GM21390 (cell line): ENCODE measurements around the gene SPTBN1.
A peak's percentile ranks its signal among the peaks of the same experiment; 100 is the strongest.

ENCODE experiments used
- ATAC-seq: cut with Tn5 transposase; IDR thresholded peaks from one replicate; pipeline ENCODE4 v1.9.1; 2021; ENCODE audit not compliant: unreplicated experiment

The SPTBN1 gene

DNA sequence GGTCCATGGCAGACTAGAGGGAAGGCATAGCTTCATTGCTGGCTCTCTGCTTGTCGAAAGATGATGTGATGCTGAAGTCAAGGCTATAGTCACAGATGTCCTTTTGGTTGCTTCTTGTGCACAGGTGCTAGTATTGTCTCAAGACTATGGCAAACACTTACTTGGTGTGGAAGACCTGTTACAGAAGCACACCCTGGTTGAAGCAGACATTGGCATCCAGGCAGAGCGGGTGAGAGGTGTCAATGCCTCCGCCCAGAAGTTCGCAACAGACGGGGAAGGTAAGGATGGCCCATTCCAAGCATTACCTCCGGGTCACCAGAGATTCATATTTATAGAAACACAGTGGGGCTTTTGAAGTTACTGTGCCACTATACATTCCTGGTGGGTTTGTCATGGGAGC lies 171.8 kb downstream of the SPTBN1 start:
- ATAC-seq, result no peak

DNA sequence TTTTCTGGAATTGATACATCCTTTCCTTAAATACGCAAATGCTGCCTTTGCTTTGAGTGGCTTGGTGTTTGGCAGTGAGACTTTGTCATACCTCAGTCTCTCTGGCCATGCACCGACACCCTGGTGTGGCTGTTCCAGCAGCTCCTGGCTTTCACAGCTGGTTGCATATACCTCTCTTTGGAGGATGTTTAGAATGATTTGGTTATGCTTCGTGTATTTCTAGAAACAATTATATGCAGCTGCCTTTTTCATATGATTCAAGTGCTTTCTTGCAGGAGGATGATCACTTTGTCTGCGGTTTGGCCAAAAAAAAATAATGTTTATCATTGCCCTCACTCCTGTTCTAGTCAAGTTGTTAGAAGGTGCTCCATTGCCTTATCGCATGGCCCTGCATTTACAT lies 172.3 kb downstream of the SPTBN1 start:
- ATAC-seq, result no peak

DNA sequence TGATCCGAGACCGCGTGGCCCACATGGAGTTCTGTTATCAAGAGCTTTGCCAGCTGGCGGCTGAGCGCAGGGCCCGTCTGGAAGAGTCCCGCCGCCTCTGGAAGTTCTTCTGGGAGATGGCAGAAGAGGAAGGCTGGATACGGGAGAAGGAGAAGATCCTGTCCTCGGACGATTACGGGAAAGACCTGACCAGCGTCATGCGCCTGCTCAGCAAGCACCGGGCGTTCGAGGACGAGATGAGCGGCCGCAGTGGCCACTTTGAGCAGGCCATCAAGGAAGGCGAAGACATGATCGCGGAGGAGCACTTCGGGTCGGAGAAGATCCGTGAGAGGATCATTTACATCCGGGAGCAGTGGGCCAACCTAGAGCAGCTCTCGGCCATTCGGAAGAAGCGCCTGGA lies 172.8 kb downstream of the SPTBN1 start:
- no peak for ATAC-seq

DNA sequence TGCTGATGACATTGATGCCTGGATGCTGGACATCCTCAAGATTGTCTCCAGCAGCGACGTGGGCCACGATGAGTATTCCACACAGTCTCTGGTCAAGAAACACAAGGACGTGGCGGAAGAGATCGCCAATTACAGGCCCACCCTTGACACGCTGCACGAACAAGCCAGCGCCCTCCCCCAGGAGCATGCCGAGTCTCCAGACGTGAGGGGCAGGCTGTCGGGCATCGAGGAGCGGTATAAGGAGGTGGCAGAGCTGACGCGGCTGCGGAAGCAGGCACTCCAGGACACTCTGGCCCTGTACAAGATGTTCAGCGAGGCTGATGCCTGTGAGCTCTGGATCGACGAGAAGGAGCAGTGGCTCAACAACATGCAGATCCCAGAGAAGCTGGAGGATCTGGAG lies 173.3 kb downstream of the SPTBN1 start:
- ATAC-seq, result no peak

DNA sequence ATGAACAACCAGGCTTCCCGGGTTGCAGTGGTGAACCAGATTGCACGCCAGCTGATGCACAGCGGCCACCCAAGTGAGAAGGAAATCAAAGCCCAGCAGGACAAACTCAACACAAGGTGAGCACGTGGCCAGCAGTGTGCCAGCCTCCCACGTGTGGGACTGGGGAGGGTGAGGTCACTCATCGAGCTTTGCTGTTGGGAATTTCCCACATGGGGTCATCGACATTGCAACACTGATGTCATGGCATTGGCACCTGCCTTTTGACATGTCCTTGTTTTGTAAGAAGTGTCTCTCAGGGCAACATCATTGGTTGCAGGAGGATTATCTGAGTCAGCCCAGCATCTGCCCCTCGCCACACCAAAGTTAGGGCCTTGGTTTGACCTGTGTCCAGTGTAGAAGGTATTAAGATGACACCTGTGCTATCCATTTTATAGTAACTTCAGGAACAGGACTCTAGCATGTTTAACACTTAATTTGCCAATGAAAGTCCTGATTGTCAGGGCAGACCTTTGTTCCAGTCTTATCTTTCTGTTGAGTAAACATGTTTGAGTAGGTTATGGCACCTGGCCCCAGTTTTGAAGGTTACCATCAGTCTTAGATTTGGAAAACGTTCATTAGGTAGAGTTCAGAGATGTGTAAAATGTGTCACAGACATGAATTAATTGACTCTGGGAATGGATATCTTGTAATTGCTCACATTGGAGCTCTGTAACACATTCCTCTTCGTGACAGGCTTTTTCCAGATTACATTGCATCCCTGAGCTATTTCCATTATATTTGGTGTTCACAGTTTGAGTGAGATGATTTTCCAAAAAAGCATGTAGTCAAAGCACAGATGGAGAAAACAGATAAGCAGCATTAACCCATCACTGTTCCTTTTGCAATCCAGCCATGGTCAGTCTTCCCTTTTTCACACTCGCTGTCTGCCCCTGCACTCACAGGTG lies 174.1 kb downstream of the SPTBN1 start:
- no peak for ATAC-seq

DNA sequence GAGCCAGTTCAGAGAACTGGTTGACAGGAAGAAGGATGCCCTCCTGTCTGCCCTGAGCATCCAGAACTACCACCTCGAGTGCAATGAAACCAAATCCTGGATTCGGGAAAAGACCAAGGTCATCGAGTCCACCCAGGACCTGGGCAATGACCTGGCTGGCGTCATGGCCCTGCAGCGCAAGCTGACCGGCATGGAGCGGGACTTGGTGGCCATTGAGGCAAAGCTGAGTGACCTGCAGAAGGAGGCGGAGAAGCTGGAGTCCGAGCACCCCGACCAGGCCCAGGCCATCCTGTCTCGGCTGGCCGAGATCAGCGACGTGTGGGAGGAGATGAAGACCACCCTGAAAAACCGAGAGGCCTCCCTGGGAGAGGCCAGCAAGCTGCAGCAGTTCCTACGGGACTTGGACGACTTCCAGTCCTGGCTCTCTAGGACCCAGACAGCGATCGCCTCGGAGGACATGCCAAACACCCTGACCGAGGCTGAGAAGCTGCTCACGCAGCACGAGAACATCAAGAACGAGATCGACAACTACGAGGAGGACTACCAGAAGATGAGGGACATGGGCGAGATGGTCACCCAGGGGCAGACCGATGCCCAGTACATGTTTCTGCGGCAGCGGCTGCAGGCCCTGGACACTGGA lies 174.9 kb downstream of the SPTBN1 start:
- no peak for ATAC-seq

DNA sequence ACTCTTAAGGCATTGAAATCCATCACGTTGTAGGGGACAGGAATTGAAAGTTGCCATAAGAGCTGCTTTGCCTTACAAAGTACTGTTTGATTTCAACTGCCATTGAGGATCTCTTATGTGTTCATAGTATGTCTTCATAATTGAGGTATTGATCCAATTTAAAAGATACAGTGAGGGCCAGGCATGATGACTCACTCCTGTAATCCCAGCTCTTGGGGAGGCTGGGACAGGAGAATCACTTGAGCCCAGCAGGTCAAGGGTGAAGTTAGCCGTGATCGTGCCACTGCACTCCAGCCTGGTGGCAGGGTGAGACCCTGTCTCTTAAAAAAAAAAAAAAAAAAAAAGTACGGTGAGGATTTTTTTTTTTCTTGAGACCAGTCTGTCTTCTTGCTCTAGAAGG lies 175.6 kb downstream of the SPTBN1 start:
- ATAC-seq, result no peak

DNA sequence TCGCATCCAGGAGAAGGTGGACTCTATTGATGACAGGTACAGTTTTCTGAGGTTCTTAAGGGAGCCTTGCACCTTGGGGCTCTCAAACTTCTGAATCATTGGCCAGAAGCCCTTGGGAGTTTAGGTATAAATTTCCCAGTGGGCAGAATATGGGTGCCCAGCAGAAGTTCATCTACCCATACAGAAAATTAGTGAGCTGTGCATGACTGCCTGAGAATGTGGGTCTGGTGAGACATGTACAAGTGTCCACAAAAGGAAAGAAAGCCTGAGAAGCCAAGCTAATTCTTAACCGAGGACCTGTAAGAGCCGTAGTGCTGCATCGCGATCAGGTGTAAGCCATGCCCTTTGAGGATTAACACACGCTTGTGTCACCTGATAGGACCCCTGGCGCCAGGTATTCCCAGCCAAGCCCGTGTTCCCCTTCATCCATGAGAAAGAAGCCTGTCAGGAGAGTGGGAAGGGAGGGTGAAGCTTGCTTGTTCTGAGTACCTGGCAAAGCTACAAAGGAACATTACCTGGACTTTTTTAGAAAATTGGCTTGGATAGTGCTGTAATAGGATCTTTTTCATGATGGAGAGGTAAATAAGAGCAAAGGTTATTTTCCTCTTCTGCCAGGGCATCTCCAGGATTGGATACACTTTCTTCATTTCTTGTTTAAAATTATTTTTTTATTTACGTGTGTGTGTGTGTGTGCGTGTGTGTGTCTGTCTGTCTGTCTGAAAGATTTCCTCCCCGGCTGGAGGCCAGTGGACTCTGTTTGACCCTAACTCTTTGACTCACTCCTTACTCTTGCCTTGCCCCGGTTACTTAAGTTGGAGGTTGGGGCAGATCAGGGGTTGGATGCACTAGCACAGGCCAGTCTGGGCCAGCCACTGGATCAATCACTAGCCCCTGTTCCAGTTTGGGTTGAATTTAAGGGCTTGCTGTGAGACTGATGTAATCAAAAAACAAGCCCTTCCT lies 176.9 kb downstream of the SPTBN1 start:
- ATAC-seq, result no peak

DNA sequence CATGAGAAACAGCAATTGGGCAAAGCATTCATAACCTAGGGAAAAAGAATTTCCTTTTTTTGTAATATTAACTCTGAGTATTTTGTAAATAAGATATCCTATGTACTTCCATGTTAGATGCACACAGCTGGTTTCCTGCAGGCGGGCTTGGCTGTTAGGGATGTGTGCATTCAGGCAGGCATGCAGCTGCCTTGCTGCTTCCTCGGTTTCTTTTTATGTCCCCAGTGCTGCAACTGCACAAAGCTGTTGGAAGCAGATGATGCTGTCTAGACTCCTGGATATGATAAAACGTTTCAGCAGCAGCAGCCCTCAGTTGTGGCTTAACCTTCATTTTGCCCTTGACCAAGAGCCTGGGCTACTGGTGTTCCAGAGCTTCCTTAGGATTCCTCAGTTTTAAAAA lies 177.9 kb downstream of the SPTBN1 start:
- no peak for ATAC-seq

DNA sequence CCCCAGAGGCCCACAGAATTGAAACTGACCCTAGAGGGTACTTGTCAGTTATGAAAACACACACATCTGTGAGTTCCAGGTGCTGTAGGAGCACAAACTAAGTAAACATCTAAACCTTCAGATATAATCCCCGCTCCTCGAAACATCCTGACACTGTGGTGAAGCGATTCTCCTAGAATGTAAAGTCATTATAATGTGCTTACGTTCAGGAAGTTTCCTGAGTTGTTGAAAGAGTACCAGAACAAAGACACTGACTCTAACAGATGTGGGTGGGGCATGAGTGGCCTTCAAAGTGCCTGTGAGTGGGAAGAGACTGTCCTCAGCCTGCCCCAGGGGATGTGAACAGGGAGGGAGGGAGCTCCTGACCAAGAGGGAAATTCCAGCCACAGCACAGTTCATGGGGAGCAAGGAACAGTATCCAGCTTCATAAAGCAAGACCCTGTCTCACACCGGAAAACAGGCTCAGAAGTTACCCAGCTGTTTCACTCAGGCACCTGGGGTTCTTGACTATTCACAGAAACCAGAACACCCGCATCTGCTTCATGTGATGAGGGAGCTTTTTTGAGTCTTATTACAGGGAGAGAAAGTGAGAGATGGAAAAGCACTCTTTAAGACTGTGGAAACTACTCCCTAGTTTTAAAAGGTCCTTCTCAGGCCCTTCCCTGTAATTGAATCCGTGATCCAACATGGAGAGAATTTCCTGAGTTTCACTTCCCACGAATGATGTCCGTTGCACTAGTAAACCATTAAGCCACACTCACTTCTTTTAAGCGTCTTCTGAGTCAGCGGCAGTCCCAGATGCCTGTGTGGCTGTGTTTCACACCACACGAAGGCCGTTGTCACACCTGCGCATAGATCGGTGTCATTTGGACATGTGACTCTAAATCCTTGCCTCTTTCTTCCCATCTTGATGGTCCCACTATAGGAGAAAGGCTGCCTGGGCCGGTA lies 178.7 kb downstream of the SPTBN1 start:
- ATAC-seq, result peak; percentile 72

DNA sequence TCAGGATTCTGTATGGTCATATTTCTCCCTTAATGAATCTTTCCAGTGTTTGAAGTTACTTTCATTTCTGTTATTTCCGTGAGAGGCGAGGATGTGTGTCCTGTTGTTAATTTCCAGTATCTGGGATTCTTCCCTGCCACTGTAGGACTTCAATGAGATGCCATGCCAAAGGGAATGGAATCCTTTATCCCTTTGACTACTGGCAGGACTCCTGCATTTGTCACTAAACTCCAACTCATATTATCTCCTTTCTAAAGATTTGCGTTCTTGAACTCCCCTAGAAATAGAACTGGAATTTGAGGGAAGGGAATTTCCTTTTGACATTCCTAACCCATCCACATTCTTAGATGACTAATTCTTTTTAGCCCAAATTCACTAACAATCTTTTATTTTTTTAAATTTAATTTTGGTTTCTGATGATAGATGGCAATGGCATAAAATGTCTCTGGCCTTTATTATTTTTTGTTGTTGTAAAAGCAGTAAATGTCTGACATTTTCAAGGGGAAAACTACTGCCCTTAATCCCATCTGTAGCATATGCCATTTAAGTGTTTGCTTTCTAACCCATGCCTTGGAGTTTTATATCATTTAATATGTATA lies 179.5 kb downstream of the SPTBN1 start:
- no peak for ATAC-seq

DNA sequence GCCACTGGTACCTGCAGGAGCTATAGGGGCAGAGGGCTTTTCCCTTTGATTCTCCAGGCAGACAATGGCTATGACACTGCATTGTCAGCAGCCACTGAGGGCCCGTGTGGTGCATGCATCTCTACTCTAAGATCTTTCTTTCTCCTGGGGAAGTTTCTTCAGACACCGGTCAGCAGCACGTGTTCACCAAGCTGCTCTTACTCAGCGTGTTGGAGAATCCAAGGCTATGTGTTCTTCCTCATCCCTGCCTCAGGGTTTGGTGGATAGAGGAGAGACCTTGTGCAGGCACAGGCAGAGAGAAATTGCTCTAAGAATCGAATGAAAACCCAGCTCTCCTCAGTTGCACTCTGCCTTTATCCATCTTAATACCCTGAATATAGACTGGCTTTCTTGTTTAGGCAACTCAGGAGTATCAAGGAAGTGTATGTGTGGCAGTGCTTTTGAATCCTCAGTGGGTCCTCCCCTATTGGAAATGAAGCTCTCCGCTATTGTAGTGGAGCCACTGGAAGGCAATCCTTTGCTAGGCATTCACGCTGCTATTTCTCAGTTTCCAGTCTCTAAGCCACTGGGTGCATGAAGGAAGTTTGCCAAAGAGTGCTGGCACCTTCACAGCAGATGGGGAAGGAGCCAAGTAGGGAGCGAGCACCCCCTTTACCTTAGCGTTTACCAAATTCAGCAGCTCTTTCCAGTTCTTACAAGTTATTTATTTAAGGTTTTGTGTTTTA lies 180.4 kb downstream of the SPTBN1 start:
- ATAC-seq, result no peak

DNA sequence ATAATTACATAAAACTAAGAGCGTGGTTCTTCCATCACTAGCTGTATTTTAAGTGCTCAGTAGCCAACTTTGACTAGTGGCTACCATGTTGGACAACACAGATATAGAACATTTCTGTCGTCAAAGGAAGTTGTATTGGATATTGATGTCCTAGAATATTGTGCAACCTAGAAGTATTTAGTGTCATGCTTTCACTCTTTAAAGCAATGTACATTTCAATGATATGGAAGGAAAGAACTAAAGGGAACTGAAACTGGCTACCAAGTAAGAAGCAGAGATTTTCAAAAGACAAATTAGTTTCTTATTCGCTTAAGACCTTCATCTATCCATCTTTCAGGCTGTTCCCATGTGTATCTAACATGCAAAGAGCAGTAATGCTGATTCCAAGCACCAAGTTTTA lies 182.0 kb downstream of the SPTBN1 start:
- no peak for ATAC-seq

DNA sequence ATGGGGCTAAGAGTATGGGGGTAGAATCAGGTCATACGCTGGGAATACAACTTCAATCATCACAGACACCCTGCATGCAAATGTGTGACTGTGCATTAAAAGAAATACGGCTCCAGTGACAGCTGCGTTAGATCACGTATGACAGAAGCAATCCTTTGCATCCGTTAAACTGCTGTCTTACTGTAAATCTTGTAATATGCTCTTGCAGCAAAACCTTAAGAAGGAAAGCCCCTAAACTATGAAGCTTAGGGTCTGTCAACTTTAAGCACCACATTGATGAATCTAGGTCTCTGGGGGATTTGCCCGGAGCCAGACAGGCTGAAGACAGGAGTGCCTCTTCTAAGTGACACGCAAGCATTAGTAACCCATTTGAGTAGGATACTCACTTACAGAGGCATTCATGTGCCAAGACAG lies 182.7 kb downstream of the SPTBN1 start:
- ATAC-seq, result no peak

DNA sequence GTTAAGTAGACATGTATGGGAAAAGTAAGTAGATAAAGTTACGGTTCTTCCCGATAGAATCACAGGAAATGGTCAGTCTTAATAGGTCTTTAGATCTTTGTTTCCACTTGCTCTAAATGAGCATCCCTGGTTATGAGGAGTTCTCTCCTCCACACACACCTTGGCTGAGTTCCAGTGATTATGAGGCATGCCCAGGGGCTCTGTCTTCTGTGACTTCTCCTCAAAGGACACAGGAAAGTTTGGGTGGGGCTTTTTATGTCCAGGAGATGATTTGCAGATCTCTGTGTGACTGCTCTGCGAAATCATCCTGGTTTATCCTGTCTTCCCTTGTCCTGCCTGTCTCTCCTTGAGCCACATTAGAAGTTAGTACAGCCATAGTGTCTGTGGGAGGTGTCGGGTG lies 183.5 kb downstream of the SPTBN1 start:
- ATAC-seq, result no peak

DNA sequence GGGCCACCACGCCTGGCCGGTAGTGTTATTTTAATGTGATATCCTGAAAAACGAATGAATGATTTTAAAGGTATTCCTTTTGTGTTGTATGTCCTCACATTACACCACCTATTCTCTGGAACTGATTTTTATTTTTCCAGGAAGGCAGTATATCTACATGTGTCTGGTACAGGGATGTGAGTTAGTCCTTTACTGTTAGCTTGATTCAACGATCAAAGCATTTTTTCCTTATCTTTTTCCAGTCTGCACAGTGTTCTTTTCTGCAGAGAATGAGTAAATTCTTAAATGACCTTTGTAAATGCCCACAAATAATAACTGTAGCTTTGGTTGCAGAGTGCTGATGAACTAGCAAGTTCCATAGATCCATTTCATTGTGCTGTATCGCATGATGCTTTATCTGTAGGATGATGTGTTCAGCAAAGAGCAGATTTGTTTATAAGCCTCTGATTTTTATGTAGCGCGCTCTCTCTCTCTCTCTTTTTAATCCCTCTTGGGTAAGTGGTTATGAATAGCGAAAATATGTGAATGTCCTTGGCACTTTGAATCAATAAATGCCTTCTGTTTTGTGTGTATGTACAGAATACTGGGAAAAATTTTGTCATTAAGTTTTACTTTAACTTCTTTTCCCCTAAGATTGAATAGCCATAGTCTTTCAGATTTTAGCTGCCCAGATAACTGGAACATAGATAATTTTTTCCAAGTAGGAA lies 184.9 kb downstream of the SPTBN1 start:
- ATAC-seq, result no peak

DNA sequence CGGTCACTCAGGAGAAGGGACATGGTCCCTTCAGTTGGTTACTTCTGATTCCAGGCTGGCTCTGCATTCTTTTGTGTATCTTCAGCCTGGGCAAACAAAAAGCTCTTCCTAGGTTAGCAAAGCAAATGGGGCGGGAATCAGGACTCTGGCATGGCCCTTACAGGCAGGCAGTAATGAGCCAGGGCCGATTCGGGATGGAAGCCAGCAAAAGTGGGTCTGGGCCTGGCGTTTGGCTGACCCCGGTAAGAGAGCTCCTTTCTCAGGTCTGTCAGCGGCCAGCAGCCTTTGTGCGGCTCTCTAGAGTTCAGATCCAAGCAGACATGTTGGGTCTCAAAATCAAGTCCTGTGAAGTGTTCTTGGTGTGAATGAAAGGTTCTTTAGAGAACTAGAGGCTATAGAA lies 185.9 kb downstream of the SPTBN1 start:
- ATAC-seq, result no peak

DNA sequence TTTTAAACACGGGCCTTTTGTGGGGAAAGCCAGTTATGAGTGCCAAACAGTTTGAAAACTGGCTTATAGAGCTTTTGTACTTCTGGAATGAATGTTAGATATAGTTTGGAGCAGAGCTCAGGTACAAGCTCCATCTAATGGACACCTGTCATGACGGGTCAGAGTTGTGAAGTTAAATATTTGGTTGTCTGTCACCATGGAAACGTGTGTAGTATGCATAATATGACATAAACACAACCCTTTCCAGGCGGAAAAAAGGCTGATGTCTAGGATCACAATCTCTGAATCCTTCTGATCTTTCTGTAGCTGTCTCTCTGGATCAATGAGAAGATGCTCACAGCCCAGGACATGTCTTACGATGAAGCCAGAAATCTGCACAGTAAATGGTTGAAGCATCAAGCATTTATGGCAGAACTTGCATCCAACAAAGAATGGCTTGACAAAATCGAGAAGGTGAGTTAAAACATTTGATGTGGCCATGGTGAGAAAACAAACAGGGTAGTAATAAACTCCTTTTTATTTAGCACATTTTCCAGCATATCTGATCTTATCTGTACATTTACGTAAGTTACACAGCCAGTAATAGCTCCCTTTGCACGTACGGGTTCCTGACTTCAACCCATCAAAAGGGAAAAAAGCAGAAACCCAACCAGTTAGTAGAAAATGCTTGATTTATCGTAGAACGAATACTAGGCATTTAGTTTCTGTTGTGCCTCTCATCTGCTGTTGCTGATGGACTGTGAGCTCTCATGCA lies 186.7 kb downstream of the SPTBN1 start:
- ATAC-seq, result no peak
